Thymus (tissue), 11 donors: Measurements from ENCODE around the gene SERPINA10. TPM values are rescaled to one million over a fixed set of nuclear protein-coding genes. Genes with fewer than 3 reads are reported as not detected.

Experiments used
- DNase-seq, 9 donors: peaks; one replicate each; pipeline ENCODE4 v3.0.0-alpha.2; 2013; ENCODE audit warnings: low spot score in 9 of 9, low read depth in 6 of 9, missing footprints in 1 of 9
- H3K27ac ChIP-seq, 2 donors: one replicate each; pipeline ENCODE4 v1.5.1; 2013; ENCODE audit warnings: control low read depth in 1 of 2, low read depth in 1 of 2, low read length in 1 of 2, mild to moderate bottlenecking in 1 of 2, moderate library complexity in 1 of 2
- H3K27me3 ChIP-seq, 2 donors: one replicate each; pipeline ENCODE4 v1.5.1; 2013; ENCODE audit warnings: low read length in 1 of 2; ENCODE audit not compliant: control insufficient read depth in 2 of 2, insufficient read depth in 1 of 2
- H3K36me3 ChIP-seq, 2 donors: one replicate each; pipeline ENCODE4 v1.5.1; 2013; ENCODE audit warnings: low read length in 1 of 2, mild to moderate bottlenecking in 1 of 2, moderate library complexity in 1 of 2; ENCODE audit not compliant: control insufficient read depth in 2 of 2, insufficient read depth in 2 of 2
- H3K4me1 ChIP-seq, 2 donors: one replicate each; pipeline ENCODE4 v1.5.1; 2013; ENCODE audit warnings: low read length in 2 of 2; ENCODE audit not compliant: control insufficient read depth in 2 of 2, insufficient read depth in 2 of 2
- H3K4me3 ChIP-seq, 2 donors: one replicate each; pipeline ENCODE4 v1.5.1; 2013; ENCODE audit warnings: low read length in 2 of 2, control low read depth in 1 of 2, mild to moderate bottlenecking in 1 of 2
- H3K9me3 ChIP-seq, 2 donors: one replicate each; pipeline ENCODE4 v1.5.1; 2013; ENCODE audit warnings: low read length in 1 of 2, mild to moderate bottlenecking in 1 of 2; ENCODE audit not compliant: control insufficient read depth in 2 of 2, insufficient read depth in 1 of 2
- WGBS: extraction: QIAGEN DNeasy Blood & Tissue Kit; methylation state at CpG from one replicate; pipeline ENCODE4 v1.1.7; 2013; 5-methylcytosine and 5-hydroxymethylcytosine counted together
- polyA plus RNA-seq: library from polyadenylated mRNA; stranded (reverse); fragments of 200-250 nt; gene quantifications from one replicate; pipeline ENCODE4 v1.2.3, GENCODE V29; 2013
- total RNA-seq: library from RNA; stranded (reverse); fragments of 120-200 nt; gene quantifications from one replicate; pipeline ENCODE4 v1.2.4, GENCODE V29; 2013
- donor health status: healthy.

The SERPINA10 gene
- total and polyA plus RNA-seq, 2 donors: 0.05 to 0.14 TPM

- Histone ChIP-seq H3K4me1 (no peaks in the 10 kb centered on the region), H3K9me3 (no peaks in the 10 kb centered on the region), H3K27ac (no peak overlapping the region), H3K4me3 (no peak overlapping the region), H3K27me3 (no peaks in the 10 kb centered on the region), H3K36me3 (no peaks in the 10 kb centered on the region)
- WGBS: 82% methylated on average over 7 of the region's 7 CpGs
- no peak for DNase-seq
Measured at GRCh38 chr14:94332063-94332583, 39.1 kb upstream of the SERPINA10 start.

DNA sequence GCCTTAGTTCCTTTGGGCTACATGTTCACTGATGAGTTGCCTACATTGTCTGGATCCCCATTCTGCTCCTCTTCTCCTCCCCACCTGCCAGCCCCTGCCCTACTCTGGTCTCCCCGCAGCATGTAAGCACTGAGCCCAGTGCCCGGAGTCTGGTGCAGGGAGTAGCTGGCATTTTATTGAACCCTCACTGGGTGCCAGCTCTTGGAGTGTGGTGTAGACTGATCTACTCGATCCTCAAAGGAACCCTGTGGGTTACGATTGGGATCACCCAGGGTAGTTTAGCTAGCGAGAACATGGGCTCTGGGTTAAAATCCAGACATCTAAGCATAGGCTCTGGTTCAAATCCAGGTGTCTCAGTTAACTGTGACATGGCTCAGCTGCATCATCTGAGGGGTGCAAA is 38.4 kb upstream of the SERPINA10 start:
- Histone ChIP-seq H3K9me3 (no peaks in the 10 kb centered on the region), H3K4me3 (no peak overlapping the region), H3K27ac (no peak overlapping the region), H3K4me1 (no peaks in the 10 kb centered on the region), H3K36me3 (no peaks in the 10 kb centered on the region), H3K27me3 (no peaks in the 10 kb centered on the region)
- no peak for DNase-seq
- 97% methylated on average over 5 of the region's 5 CpGs for WGBS

DNA sequence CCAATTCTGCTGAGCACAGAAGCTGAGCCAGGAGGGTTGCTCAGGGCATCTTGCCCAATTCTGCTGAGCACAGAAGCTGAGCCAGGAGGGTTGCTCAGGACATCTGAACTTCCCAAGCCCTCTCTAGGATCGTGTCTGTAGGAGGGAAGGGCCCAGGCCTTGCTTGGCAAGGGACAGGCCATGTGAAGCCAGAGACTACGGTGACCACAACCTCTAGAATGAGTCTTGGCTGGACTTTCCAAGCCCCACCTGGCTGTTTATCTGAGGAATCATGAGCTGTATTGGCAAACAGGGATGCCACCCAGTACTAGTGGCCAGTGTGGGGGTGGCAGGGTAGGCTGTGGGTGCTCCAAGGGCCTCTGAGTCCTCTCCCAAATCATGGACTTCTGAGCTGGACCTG is 37.8 kb upstream of the SERPINA10 start:
- no peaks in the 10 kb centered on the region for H3K36me3 ChIP-seq
- WGBS: 75% methylated on average over 2 of the region's 2 CpGs
- H3K4me3 ChIP-seq: no peak overlapping the region
- no peaks in the 10 kb centered on the region for H3K9me3 ChIP-seq
- no peaks in the 10 kb centered on the region for H3K27me3 ChIP-seq
- H3K27ac ChIP-seq: no peak overlapping the region
- DNase-seq: no peak
- H3K4me1 ChIP-seq: no peaks in the 10 kb centered on the region

GRCh38 chr14:94330432-94330831 is 37.4 kb upstream of the SERPINA10 start:
- Histone ChIP-seq H3K36me3 (no peaks in the 10 kb centered on the region), H3K4me1 (no peaks in the 10 kb centered on the region), H3K27me3 (no peaks in the 10 kb centered on the region), H3K27ac (no peak overlapping the region), H3K9me3 (no peaks in the 10 kb centered on the region), H3K4me3 (no peak overlapping the region)
- DNase-seq: no peak
- WGBS: 96% methylated on average over 3 of the region's 3 CpGs

DNA sequence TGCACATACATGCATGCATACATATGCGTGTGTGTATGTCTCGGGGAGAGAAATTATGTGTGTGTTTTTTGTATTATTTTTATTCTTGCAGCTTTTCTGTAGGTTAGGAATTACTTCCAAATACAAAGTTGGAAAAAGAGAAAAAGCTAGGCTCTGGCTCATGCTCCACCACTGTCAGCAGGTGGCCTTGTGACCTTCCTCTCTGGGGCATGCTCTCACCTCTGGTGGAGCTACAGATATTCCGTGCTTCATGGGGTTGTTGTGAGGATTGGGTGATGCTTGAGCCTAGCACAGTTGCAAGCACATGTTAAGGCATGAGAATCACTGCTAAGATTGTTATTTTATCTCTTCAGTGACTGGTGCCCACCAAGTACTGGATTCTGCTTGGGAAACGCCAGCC is 36.8 kb upstream of the SERPINA10 start:
- no peak for DNase-seq
- 93% methylated on average over 4 of the region's 4 CpGs for WGBS
- Histone ChIP-seq H3K27ac (no peak overlapping the region), H3K9me3 (no peaks in the 10 kb centered on the region), H3K27me3 (no peaks in the 10 kb centered on the region), H3K4me3 (no peak overlapping the region), H3K36me3 (no peaks in the 10 kb centered on the region), H3K4me1 (no peaks in the 10 kb centered on the region)

- DNase-seq: no peak
- no peaks in the 10 kb centered on the region for H3K4me1 ChIP-seq
- H3K27me3 ChIP-seq: no peaks in the 10 kb centered on the region
- H3K27ac ChIP-seq: no peak overlapping the region
- no peaks in the 10 kb centered on the region for H3K36me3 ChIP-seq
- no peaks in the 10 kb centered on the region for H3K9me3 ChIP-seq
- 93% methylated on average over 2 of the region's 2 CpGs for WGBS
- H3K4me3 ChIP-seq: no peak overlapping the region
Measured at GRCh38 chr14:94328196-94328595, 35.1 kb upstream of the SERPINA10 start.

- WGBS: 84% methylated on average over 15 of the region's 15 CpGs
- Histone ChIP-seq H3K27me3 (no peaks in the 10 kb centered on the region), H3K27ac (no peak within 1 kb of the TSS), H3K36me3 (no peaks in the 10 kb centered on the region), H3K4me3 (no peak within 1 kb of the TSS), H3K4me1 (no peaks in the 10 kb centered on the region), H3K9me3 (no peaks in the 10 kb centered on the region)
- DNase-seq: no peak
Measured at GRCh38 chr14:94322648-94323570, 29.8 kb upstream of the SERPINA10 start, which contains the start of gene SERPINA6. SERPINA6 (minus strand) TSS chr14:94323336; CDS start chr14:94314648, 8,688 bp downstream.

GRCh38 chr14:94321421-94322271 is 28.6 kb upstream of the SERPINA10 start:
- WGBS: 84% methylated on average over 5 of the region's 5 CpGs
- H3K27me3 ChIP-seq: no peaks in the 10 kb centered on the region
- H3K36me3 ChIP-seq: no peaks in the 10 kb centered on the region
- H3K4me3 ChIP-seq: no peak overlapping the region
- no peak overlapping the region for H3K27ac ChIP-seq
- H3K4me1 ChIP-seq: no peaks in the 10 kb centered on the region
- no peak for DNase-seq
- H3K9me3 ChIP-seq: no peaks in the 10 kb centered on the region

DNA sequence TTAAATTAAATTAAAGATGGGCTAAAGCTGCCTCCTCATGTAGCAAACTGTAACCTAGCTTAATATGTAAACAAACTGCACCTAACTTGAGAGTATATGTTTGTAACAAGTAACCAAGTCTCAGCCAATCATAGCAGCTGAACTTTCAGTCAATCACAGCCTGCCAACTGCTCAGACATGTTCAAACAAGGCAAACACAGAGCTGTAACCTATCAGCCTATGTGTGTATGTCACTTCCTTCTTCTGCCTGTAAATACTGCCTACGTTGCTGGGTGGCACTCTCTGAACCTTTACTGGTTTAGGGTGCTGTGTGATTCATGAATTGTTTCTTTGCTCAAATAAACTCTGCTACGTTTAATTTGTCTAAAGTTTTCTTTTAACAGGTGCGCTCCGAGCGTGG is 27.2 kb upstream of the SERPINA10 start:
- H3K4me1 ChIP-seq: no peaks in the 10 kb centered on the region
- no peaks in the 10 kb centered on the region for H3K36me3 ChIP-seq
- DNase-seq: no peak
- H3K27me3 ChIP-seq: no peaks in the 10 kb centered on the region
- H3K4me3 ChIP-seq: no peak overlapping the region
- WGBS: 77% methylated on average over 5 of the region's 5 CpGs
- no peaks in the 10 kb centered on the region for H3K9me3 ChIP-seq
- H3K27ac ChIP-seq: no peak overlapping the region
